Measurements from ENCODE around the gene COL18A1.

- TF ChIP-seq, protein P1, sequence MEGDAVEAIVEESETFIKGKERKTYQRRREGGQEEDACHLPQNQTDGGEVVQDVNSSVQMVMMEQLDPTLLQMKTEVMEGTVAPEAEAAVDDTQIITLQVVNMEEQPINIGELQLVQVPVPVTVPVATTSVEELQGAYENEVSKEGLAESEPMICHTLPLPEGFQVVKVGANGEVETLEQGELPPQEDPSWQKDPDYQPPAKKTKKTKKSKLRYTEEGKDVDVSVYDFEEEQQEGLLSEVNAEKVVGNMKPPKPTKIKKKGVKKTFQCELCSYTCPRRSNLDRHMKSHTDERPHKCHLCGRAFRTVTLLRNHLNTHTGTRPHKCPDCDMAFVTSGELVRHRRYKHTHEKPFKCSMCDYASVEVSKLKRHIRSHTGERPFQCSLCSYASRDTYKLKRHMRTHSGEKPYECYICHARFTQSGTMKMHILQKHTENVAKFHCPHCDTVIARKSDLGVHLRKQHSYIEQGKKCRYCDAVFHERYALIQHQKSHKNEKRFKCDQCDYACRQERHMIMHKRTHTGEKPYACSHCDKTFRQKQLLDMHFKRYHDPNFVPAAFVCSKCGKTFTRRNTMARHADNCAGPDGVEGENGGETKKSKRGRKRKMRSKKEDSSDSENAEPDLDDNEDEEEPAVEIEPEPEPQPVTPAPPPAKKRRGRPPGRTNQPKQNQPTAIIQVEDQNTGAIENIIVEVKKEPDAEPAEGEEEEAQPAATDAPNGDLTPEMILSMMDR (IDR thresholded peaks at IDR 0.05) = no peak
- TF ChIP-seq POLR2A (IDR thresholded peaks at IDR 0.05) = no peak
Observed at GRCh38 chr21:45383615-45384201, 21.3 kb upstream of the COL18A1 start.
